Measurements from ENCODE around the gene WDR93.
"Not testable (repeated sequence)": the region's sequence is repeated elsewhere in the genome, so short reads cannot be mapped to it uniquely, and the experiment has no call there.

WDR93 gene

GRCh38 chr15:89775815-89776214 lies 85.2 kb downstream of the WDR93 start:
- no peak for DNase-seq

DNA sequence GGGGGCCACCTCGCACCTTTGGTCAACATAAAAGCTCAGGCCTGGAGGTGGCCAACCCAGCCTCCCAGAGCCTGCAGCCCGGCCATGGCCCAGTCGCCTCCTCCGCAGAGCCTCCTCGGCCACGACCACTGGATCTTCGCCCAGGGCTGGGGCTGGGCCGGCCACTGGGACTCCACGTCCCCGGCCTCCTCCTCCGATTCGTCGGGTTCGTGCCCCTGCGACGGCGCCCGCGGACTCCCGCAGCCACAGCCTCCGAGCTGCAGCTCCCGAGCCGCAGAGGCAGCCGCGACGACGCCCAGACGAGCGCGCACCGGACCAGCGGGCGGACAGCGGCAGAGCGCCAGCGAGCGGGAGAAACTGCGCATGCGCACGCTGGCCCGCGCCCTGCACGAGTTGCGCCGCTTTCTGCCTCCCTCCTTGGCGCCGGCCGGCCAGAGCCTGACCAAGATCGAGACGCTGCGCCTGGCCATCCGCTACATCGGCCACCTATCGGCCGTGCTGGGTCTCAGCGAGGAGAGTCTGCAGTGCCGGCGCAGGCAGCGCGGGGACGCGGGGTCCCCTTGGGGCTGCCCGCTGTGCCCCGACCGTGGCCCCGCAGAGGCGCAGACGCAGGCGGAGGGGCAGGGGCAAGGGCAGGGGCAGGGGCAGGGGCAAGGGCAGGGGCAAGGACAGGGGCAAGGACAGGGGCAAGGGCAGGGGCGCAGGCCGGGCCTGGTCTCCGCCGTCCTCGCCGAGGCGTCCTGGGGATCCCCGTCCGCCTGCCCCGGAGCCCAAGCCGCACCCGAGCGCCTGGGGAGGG lies 85.9 kb downstream of the WDR93 start, which contains the start of gene MESP2:
Gene MESP2 (plus strand): TSS at position 59 of the 799 bp plus-strand sequence. CDS start 26 bp downstream, at position 85.
- peak; percentile 55 for DNase-seq

- DNase-seq = no peak
Measured at GRCh38 chr15:89777073-89777751, 86.6 kb downstream of the WDR93 start.

DNA sequence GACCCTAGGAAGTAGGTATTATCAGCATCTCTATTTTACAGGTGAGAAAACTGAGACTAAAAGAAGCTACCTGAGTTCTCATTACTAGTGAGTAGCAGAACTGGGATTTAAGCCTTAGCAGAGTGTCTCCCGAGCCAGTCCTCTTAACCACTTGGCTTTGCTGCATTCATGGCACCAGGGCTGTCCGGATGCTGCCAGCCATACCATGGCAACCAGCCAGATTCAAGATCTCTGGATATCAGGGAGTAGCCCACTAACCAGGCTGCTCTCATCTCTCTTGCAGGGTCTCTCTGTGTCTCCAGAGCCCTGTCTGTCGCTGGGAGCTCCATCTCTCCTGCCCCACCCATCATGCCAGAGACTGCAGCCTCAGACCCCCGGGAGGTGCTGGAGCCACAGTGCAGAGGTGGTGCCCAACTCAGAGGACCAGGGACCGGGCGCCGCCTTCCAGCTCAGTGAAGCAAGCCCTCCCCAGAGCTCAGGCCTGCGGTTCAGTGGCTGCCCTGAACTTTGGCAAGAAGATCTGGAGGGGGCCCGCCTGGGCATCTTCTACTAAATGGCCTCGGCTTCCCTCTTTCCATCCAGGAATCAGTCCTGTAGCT lies 87.3 kb downstream of the WDR93 start:
- no peak for DNase-seq

- no peak for DNase-seq
Measured at GRCh38 chr15:89778861-89779260, 88.2 kb downstream of the WDR93 start.

- DNase-seq = no peak
Measured at GRCh38 chr15:89780601-89781000, 90.0 kb downstream of the WDR93 start.

DNA sequence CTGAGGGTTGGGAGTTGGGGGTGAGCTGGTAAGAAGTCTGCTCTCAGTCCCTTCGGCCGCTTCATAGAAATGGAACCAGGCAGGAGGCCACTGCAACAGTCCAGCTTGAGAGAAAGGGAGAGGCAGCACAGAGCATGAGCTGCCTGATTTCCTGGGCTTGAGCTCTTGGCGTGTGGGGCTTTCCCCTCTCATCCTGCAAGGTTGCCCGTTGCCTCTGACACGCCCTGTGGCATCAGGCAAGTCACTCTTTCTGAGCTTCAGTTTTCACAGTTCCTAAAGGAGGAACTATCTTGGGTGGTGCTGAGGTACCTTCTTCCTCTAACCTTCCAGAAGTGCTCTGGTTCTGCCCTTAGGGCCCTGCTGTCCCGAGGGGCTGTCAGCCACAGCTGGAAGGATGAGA lies 90.4 kb downstream of the WDR93 start:
- peak; percentile 71 for DNase-seq

DNA sequence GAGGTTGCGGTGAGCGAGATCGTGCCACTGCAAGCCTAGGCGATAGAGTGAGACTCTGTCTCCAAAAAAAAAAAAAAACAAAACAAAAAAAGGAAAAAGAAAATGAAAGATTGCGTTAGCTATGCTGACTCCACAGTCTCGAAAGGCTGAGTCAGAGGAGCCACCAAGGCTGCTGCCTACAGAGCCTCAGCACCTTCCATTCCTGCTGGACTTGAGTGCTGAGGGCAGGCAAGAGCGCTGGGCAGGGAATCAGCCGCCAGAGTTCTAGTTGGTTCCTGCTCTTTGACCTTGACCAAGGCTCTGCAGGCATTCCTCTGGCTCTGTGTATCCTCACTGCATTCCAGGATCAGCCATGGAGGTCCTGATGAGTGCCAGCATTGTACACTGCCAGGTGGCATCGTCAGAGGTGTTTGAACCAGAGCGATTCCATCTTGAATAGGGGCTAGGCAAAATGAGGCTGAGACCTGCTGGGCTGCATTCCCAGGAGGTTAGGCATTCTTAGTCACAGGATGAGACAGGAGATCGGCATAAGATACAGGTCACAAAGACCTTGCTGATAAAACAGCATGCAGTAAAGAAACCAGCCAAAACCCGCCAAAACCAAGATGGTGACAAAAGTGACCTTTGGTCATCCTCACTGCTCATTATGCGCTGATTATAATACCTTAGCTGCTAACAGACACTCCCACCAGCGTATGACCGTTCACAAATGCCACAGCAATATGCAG lies 91.4 kb downstream of the WDR93 start:
- DNase-seq = peak; percentile 65

DNA sequence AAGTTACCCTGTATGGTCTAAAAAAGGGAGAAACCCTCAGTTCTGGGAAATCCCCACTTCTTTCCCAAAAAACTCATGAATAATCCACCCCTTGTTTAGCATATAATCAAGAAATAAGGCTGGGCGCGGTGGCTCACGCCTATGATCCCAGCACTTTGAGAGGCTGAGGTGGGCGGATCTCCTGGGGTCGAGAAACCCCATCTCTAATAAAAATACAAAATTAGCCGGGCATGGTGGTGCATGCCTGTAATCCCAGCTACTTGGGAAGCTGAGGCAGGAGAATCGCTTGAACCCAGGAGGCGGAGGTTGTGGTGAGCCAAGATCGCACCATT lies 92.0 kb downstream of the WDR93 start:
- DNase-seq = peak; percentile 23

GRCh38 chr15:89783111-89783860 lies 92.7 kb downstream of the WDR93 start:
- DNase-seq = no peak

DNA sequence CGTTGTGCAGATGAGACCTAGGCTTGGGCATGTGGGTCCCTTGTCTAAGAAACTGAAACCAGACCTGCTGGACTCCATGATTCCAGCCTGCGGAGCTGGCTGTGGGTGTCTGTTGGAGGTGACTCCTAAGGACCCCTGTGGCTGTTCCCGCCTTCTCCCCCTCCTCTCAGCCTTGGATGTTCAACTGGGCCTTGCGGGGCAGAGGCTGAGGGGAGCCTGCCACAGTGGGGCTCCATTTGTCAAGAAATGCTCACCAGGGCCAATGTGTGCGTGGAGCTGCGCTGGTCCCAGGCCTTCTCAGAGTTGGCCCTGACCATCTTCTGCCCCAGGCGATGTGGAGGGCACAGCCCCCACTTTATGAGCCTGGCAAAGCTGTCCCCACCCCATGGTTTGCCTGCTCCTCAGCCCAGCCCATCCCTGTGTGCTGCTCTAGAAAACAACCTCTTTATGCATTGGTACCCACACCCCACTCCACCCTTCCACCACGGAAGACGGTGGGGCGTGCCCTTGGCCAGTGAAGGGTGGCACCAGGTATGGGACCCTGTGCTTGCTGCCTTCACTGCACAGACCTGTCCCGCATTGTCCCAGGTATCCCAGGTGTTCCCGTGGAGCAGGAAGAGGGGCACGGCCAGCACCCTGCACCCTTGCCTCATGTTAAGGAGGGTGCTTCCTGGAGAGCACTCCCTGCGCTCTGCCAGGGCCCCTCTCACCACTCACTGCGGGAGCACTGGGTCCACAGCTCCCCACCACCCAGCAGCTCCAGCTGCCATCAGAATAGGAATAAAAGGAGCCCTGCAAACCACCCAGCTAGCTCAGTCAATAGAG lies 93.5 kb downstream of the WDR93 start:
- no peak for DNase-seq

- no peak for DNase-seq
Measured at GRCh38 chr15:89784686-89784960, 94.0 kb downstream of the WDR93 start.

GRCh38 chr15:89785064-89785773 lies 94.6 kb downstream of the WDR93 start:
- DNase-seq = no peak

DNA sequence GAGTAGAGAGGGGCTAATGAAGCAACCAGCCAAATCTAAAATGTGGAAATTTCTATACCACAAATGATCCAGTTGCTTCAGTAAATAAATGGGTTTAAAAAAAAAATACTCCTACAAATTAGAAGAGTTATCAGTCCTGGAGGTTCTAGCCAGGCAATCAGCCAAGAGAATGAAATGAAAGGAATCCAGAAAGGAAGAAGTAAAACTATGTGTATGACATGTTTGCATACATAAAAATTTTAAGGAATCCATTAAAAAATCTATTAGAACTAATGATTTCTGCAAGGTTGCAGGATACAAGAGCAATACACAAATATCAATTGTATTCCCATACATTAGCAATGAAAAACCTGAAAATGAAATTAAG lies 95.1 kb downstream of the WDR93 start:
- DNase-seq = no peak

GRCh38 chr15:89787944-89788343 lies 97.3 kb downstream of the WDR93 start:
- DNase-seq = no peak

GRCh38 chr15:89788585-89788984 lies 98.0 kb downstream of the WDR93 start:
- DNase-seq = not testable (repeated sequence)

- no peak for DNase-seq
Measured at GRCh38 chr15:89790206-89790605, 99.6 kb downstream of the WDR93 start.

DNA sequence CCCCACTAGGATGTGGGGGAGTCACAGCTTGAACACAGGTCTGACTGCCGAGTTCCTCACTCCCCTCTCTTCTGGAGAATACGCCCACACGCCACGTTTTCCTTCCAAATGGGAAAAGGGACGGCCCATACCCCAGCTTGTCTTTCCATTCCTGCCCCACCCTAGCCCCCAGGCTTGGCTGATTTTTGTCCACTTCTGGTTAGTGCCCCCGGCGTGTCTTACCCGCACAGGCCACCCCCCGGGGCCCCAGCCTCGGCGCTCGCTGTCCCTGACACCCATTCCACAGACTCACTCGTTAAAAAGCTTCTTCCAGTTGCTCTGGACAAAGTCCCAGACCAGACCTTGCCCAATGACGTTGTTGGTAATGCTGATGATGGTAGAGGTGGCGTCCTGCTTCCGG lies 100.0 kb downstream of the WDR93 start:
- DNase-seq = no peak

- no peak for DNase-seq
Measured at GRCh38 chr15:89792106-89792805, 101.6 kb downstream of the WDR93 start.

Measured in MV-4-11 (cell line).